ENCODE results near the gene MCTP1. TPM values are rescaled to one million over a fixed set of nuclear protein-coding genes. Genes with fewer than 3 reads are reported as not detected.

The MCTP1 gene
- total RNA-seq, 1 experiment from 2014 or later, result 2.5 TPM

- WGBS (ENCODE audit: extremely low coverage, insufficient read length, low lambda C conversion rate), result no CpG with 5 or more reads among the region's 1 CpG
- Histone ChIP-seq H3K23me2 (ENCODE audit: insufficient read length, low read depth, low read length, poor library complexity, severe bottlenecking) (no peaks in the 10 kb centered on the region), H2BK120ac (ENCODE audit: low read depth, low read length, poor library complexity, severe bottlenecking) (no peak overlapping the region), H3K9me3 (ENCODE audit: control insufficient read depth, low read depth, low read length) (no peaks in the 10 kb centered on the region), H2BK20ac (ENCODE audit: low read depth, low read length, poor library complexity, severe bottlenecking) (no peak overlapping the region), H3K79me2 (ENCODE audit: insufficient read depth, low read length) (no peaks in the 10 kb centered on the region), H2BK12ac (ENCODE audit: insufficient read length, low read depth, low read length) (no peak overlapping the region), H3K27me3 (ENCODE audit: insufficient read depth, low read length) (no peaks in the 10 kb centered on the region), H2BK15ac (ENCODE audit: low read depth, low read length) (no peak overlapping the region), H3K4ac (ENCODE audit: low read depth, low read length) (no peak overlapping the region), H2AK5ac (ENCODE audit: insufficient read length, low read length) (no peak overlapping the region), H4K5ac (ENCODE audit: insufficient read length, low read depth, low read length) (no peak overlapping the region), H2AFZ (ENCODE audit: low read length) (no peak overlapping the region), H3K4me1 (ENCODE audit: insufficient read depth, low read length) (no peaks in the 10 kb centered on the region), H3K27ac (ENCODE audit: insufficient read length, low read depth, low read length) (no peak overlapping the region), H3K23ac (ENCODE audit: insufficient read length, low read depth, low read length) (no peak overlapping the region), H2BK5ac (ENCODE audit: insufficient read length, low read length) (no peak overlapping the region), H3K9ac (ENCODE audit: extremely low read depth, insufficient read length, low read length) (no peak overlapping the region), H3K14ac (ENCODE audit: insufficient read depth, low read length) (no peak overlapping the region), H4K20me1 (ENCODE audit: control insufficient read depth, insufficient read depth, insufficient read length) (no peaks in the 10 kb centered on the region), H3T11ph (ENCODE audit: low read length) (no peak overlapping the region), H4K8ac (replicated peaks; ENCODE audit: insufficient read length, low read depth, low read length) (no peak overlapping the region), H4K91ac (ENCODE audit: insufficient read length, low read depth, low read length) (no peak overlapping the region), H3K79me1 (ENCODE audit: insufficient read depth, low read depth, low read length, poor library complexity, severe bottlenecking) (no peaks in the 10 kb centered on the region), H3K18ac (ENCODE audit: insufficient read length, low read depth, low read length) (no peak overlapping the region), H3K56ac (ENCODE audit: insufficient read length, low read depth, low read length) (no peak overlapping the region), H3K4me2 (ENCODE audit: insufficient read depth, insufficient read length, low read length) (no peak overlapping the region)
- Mint-ChIP-seq H3K27ac (no peak overlapping the region), H3K4me3 (no peak overlapping the region), H3K36me3 (ENCODE audit: insufficient read depth in 1 of 3, low read depth in 3 of 3) (peaks cover 1 to 20% (median 12%) of the 10 kb centered on the region in 3 experiments; a peak in 5 of 7 replicates), H3K4me1 (peaks cover 8 to 11% of the 10 kb centered on the region in 2 experiments), H3K9me3 (no peaks in the 10 kb centered on the region), H3K27me3 (ENCODE audit: low read depth) (no peaks in the 10 kb centered on the region)
- no peak for DNase-seq
- TF ChIP-seq CTCF (conservative IDR thresholded peaks at IDR 0.05), result no peak
Observed at GRCh38 chr5:94691291-94691690, 593.6 kb downstream of the MCTP1 start.

All from H9 (cell line).